CD14-positive monocyte (primary cell): ENCODE results near the gene CRYBA2. TPM values are rescaled to one million over a fixed set of nuclear protein-coding genes. Genes with fewer than 3 reads are reported as not detected.

Experiments used
- DNase-seq, 3 donors: peaks; one replicate each; pipeline ENCODE4 v3.0.0-alpha.2; 2011 to 2022
- H2AFZ ChIP-seq: 2 replicates; pipeline ENCODE4 v1.6.0; 2012; ENCODE audit warnings: mild to moderate bottlenecking, low read depth, low read length, inconsistent platforms; ENCODE audit not compliant: insufficient read depth, poor library complexity, severe bottlenecking
- H3K27ac ChIP-seq, 2 donors: 1 replicate in 1 of 2; 2 replicates in 1 of 2; pipeline ENCODE4 v1.5.1; 2012 to 2013; ENCODE audit warnings: low read length in 2 of 2, control low read depth in 1 of 2, inconsistent platforms in 1 of 2, low read depth in 1 of 2, mild to moderate bottlenecking in 1 of 2
- H3K27me3 ChIP-seq, 2 donors: one replicate each; pipeline versions ENCODE4 v1.6.0 to v1.6.1; 2011 to 2013; ENCODE audit warnings: low read length in 2 of 2; ENCODE audit not compliant: control insufficient read depth in 2 of 2, insufficient read depth in 2 of 2
- H3K36me3 ChIP-seq, 2 donors: replicated peaks in 1 of 2; 1 replicate in 1 of 2; 2 replicates in 1 of 2; pipeline versions ENCODE4 v1.5.1 to v1.6.1; 2012 to 2013; ENCODE audit warnings: low read length in 2 of 2, control low read depth in 1 of 2, inconsistent platforms in 1 of 2, mild to moderate bottlenecking in 1 of 2; ENCODE audit not compliant: insufficient read depth in 2 of 2, control insufficient read depth in 1 of 2
- H3K4me1 ChIP-seq, 2 donors: 1 replicate in 1 of 2; 2 replicates in 1 of 2; pipeline versions ENCODE4 v1.5.1 to v1.6.1; 2012 to 2013; ENCODE audit warnings: low read length in 2 of 2, control low read depth in 1 of 2, inconsistent platforms in 1 of 2, mild to moderate bottlenecking in 1 of 2, moderate library complexity in 1 of 2; ENCODE audit not compliant: insufficient read depth in 2 of 2, control insufficient read depth in 1 of 2
- H3K4me2 ChIP-seq: replicated peaks from 2 replicates; pipeline ENCODE3; 2012; ENCODE audit warnings: low read length, moderate library complexity, mild to moderate bottlenecking; ENCODE audit not compliant: poor library complexity, severe bottlenecking; ENCODE audit errors: extremely low read depth
- H3K4me3 ChIP-seq, 3 experiments: fragments of 200-600 bp in 1 of 3; sonication (generic) in 1 of 3; replicated peaks in 1 of 3; 1 replicate in 2 of 3; 2 replicates in 1 of 3; pipeline ENCODE4 v1.5.1; 2011 to 2013; ENCODE audit warnings: low read length in 3 of 3, mild to moderate bottlenecking in 3 of 3, control low read depth in 2 of 3, low read depth in 2 of 3, inconsistent platforms in 1 of 3, moderate library complexity in 1 of 3
- H3K79me2 ChIP-seq: 2 replicates; pipeline ENCODE4 v1.6.0; 2012; ENCODE audit warnings: mild to moderate bottlenecking, control low read depth, inconsistent platforms, low read length, moderate library complexity; ENCODE audit not compliant: insufficient read depth
- H3K9ac ChIP-seq: 2 replicates; pipeline ENCODE4 v1.6.0; 2017; ENCODE audit warnings: low read length, mild to moderate bottlenecking; ENCODE audit not compliant: insufficient read depth, poor library complexity, severe bottlenecking
- H3K9me3 ChIP-seq, 2 donors: replicated peaks in 1 of 2; 1 replicate in 1 of 2; 2 replicates in 1 of 2; pipeline versions ENCODE4 v1.5.1 to v1.6.1; 2012 to 2013; ENCODE audit warnings: low read length in 2 of 2, control low read depth in 1 of 2; ENCODE audit not compliant: control insufficient read depth in 1 of 2, insufficient read depth in 1 of 2
- H4K20me1 ChIP-seq: 2 replicates; pipeline ENCODE4 v1.6.0; 2012; ENCODE audit warnings: mild to moderate bottlenecking, low read length, control low read depth, moderate library complexity; ENCODE audit not compliant: insufficient read depth
- H3K27ac Mint-ChIP-seq, 7 donors: one replicate each; pipeline ENCODE4 v1.8.0; 2020; ENCODE audit warnings: mild to moderate bottlenecking in 7 of 7, mixed read lengths in 7 of 7, moderate library complexity in 6 of 7, inconsistent platforms in 2 of 7
- H3K27me3 Mint-ChIP-seq, 3 donors: one replicate each; pipeline ENCODE4 v1.8.0; 2021 to 2022; ENCODE audit warnings: low read depth in 3 of 3, mild to moderate bottlenecking in 3 of 3, mixed read lengths in 3 of 3, moderate library complexity in 3 of 3, inconsistent platforms in 1 of 3
- H3K36me3 Mint-ChIP-seq, 2 donors: one replicate each; pipeline ENCODE4 v1.8.0; 2020; ENCODE audit warnings: mixed read lengths in 2 of 2, inconsistent platforms in 1 of 2, mild to moderate bottlenecking in 1 of 2
- H3K4me1 Mint-ChIP-seq: one replicate; pipeline ENCODE4 v1.8.0; 2020; ENCODE audit warnings: mild to moderate bottlenecking, mixed read lengths
- H3K4me3 Mint-ChIP-seq, 2 donors: one replicate each; pipeline ENCODE4 v1.8.0; 2020; ENCODE audit warnings: mild to moderate bottlenecking in 2 of 2, mixed read lengths in 2 of 2, moderate library complexity in 1 of 2
- H3K9me3 Mint-ChIP-seq, 7 donors: one replicate each; pipeline ENCODE4 v1.8.0; 2020 to 2022; ENCODE audit warnings: mixed read lengths in 7 of 7, mild to moderate bottlenecking in 6 of 7, moderate library complexity in 6 of 7, inconsistent platforms in 2 of 7
- CTCF ChIP-seq: fragments of 200-600 bp; IDR thresholded peaks from one replicate; pipeline ENCODE4 v1.8.0; 2022; ENCODE audit warnings: antibody characterized with exemption, mild to moderate bottlenecking
- WGBS: methylation state at CpG from one replicate; pipeline ENCODE4 v1.1.5; 2013; ENCODE audit warnings: missing lambda C conversion rate; ENCODE audit not compliant: insufficient coverage; 5-methylcytosine and 5-hydroxymethylcytosine counted together
- intact Hi-C, 2 donors: fragments of 100-400 bp; cut with micrococcal nuclease; formaldehyde crosslinking; loops; one replicate each; pipeline versions ENCODE4 v1.15.0 to v1.15.1; 2023
- polyA plus RNA-seq, 3 donors: library from polyadenylated mRNA; depleted of rRNA in 1 of 3; unstranded in 2 of 3; stranded (reverse) in 1 of 3; fragments of 300-500 nt in 2 of 3; fragments of >200 nt in 1 of 3; fragmentation: Illumina TruSeq in 2 of 3; gene quantifications; 1 replicate in 2 of 3; 2 replicates in 1 of 3; pipeline ENCODE4 v1.2.3, GENCODE V29; 2012 to 2021

CRYBA2 gene
- polyA plus RNA-seq, 3 donors = not detected

DNA sequence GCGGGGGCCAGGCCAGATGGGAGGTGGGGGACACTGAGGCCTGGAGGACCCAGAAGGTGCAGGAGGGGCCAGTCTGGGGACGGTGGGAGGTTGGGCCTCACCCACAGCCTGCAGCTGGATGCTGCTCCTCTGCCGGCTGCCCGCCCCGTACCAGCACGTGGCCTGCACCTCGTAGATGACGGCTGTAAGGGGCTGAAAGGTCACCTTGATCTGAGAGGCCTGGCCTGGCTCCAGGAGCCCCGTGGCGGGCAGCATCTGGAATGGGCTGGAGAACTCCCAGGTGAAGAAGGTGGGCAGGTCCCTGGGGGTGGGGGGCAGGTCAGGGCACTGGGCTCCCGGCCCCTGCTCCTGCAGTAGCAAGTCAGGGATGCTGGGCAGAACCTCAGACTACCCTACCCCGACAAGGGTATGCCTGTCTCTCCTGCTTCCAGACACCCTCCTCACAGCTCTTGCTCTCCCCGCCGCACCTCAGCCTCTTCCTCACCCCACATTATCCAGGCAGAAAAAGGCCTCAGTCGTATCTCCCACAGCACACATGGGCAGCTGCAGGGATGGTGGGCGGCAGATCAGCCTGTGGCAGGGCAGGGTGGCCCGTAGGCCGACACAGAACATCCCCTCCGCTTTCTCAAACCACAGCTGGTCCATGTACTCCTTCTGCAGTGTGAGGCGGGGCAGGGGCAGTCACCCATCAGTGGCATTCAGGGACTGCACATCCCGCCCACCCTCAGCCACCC is 38.0 kb upstream of the CRYBA2 start:
- H3K36me3 ChIP-seq = no peaks in the 10 kb centered on the region
- peak overlapping the region in 1 of 7 donors; percentile 8 for H3K27ac Mint-ChIP-seq
- H3K4me3 ChIP-seq = no peak overlapping the region
- no peaks in the 10 kb centered on the region for H4K20me1 ChIP-seq
- DNase-seq = no peak
- no peak overlapping the region for H3K4me3 Mint-ChIP-seq
- WGBS = 89% methylated on average over 19 of the region's 21 CpGs
- no peak overlapping the region for H3K4me2 ChIP-seq
- no peak overlapping the region for H3K9ac ChIP-seq
- no peaks in the 10 kb centered on the region for H3K4me1 ChIP-seq
- peaks cover 30 to 56% (median 34%) of the 10 kb centered on the region in 3 donors for H3K27me3 Mint-ChIP-seq
- H2AFZ ChIP-seq = no peak overlapping the region
- intact Hi-C loops = no loop called here
- no peaks in the 10 kb centered on the region for H3K4me1 Mint-ChIP-seq
- no peaks in the 10 kb centered on the region for H3K79me2 ChIP-seq
- peaks cover 0 to 1% (median 0%) of the 10 kb centered on the region in 7 donors for H3K9me3 Mint-ChIP-seq
- no peak overlapping the region for H3K27ac ChIP-seq
- TF ChIP-seq CTCF = no peak
- no peaks in the 10 kb centered on the region for H3K9me3 ChIP-seq
- no peaks in the 10 kb centered on the region for H3K36me3 Mint-ChIP-seq
- peaks cover 0 to 23% of the 10 kb centered on the region in 2 donors for H3K27me3 ChIP-seq

DNA sequence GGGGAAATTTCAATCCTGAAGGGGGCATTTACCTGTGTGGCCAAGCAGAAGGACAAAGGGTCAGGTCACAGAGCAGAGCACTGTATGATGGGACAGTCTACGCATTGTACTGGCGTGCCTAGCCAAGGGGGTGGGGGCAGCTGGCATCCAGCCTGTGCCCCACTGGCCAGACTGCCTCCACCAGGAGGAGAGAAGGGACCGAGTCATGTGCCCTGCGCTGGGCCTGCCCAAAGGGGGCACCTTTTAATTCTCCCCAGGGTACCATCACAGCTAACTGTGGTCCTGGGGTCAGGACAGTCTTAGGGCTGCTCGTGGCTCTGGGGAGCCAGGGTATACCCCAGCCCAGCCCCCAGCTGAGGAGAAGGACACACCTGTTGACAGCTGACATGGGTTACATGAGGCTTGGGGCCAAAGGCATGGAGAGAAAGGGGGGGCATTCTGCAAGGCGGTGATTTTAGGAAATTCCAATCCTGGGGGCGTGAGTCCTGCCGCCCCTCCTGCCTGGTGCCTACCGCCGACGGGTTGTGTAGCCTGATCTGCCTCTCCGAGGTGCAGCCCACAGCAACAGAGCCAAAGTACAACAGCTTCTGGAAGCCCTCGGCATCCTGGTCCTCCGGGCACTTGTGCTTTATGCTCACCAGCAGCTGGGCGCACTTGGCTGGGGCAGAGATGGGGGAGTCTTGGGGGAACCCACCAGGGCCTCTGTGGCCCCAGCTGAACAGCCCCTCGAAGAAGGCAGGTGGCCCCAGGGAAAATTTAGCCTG is 37.1 kb upstream of the CRYBA2 start:
- Histone ChIP-seq H3K9ac (no peak overlapping the region), H3K4me2 (no peak overlapping the region), H3K4me3 (no peak overlapping the region), H3K27ac (no peak overlapping the region), H3K4me1 (no peaks in the 10 kb centered on the region), H3K9me3 (no peaks in the 10 kb centered on the region), H3K27me3 (peaks cover 0 to 21% of the 10 kb centered on the region in 2 donors), H3K36me3 (no peaks in the 10 kb centered on the region), H2AFZ (no peak overlapping the region), H3K79me2 (no peaks in the 10 kb centered on the region), H4K20me1 (no peaks in the 10 kb centered on the region)
- H3K9me3 Mint-ChIP-seq = peaks cover 0 to 1% (median 0%) of the 10 kb centered on the region in 7 donors
- no peak for TF ChIP-seq CTCF
- DNase-seq = no peak
- no peak overlapping the region for H3K27ac Mint-ChIP-seq
- H3K36me3 Mint-ChIP-seq = no peaks in the 10 kb centered on the region
- intact Hi-C loops = no loop called here
- 87% methylated on average over 13 of the region's 16 CpGs for WGBS
- H3K4me1 Mint-ChIP-seq = no peaks in the 10 kb centered on the region
- no peak overlapping the region for H3K4me3 Mint-ChIP-seq
- H3K27me3 Mint-ChIP-seq = peaks cover 28 to 48% (median 28%) of the 10 kb centered on the region in 3 donors
